GM12872 (cell line): ENCODE data around the gene EML1.

Experiments
- CTCF ChIP-seq: IDR thresholded peaks from 3 replicates; pipeline ENCODE4 v1.5.1; 2011; ENCODE audit warnings: low read depth, mild to moderate bottlenecking, low read length, moderate library complexity; ENCODE audit not compliant: insufficient read depth

Gene EML1

GRCh38 chr14:99805757-99806439 lies 12.7 kb downstream of the EML1 start:
- TF ChIP-seq CTCF = no peak

- no peak for TF ChIP-seq CTCF
These were observed 13.6 kb downstream of the EML1 start for GRCh38 chr14:99806836-99807235.

- peak; percentile 27; the same call in 1 of the 3 replicates for TF ChIP-seq CTCF
These were observed 14.4 kb downstream of the EML1 start for GRCh38 chr14:99807413-99808153.

GRCh38 chr14:99808154-99808505 lies 14.9 kb downstream of the EML1 start:
- no peak for TF ChIP-seq CTCF

GRCh38 chr14:99808515-99808914 lies 15.3 kb downstream of the EML1 start:
- no peak for TF ChIP-seq CTCF

GRCh38 chr14:99809360-99809759 lies 16.1 kb downstream of the EML1 start:
- no peak for TF ChIP-seq CTCF

GRCh38 chr14:99809859-99810558 lies 16.8 kb downstream of the EML1 start:
- no peak for TF ChIP-seq CTCF
